Right lobe of liver (tissue), 6 donors: ENCODE data around the gene MPL. TPM values are rescaled to one million over a fixed set of nuclear protein-coding genes. Genes with fewer than 3 reads are reported as not detected.
A peak's percentile ranks its signal among the peaks of the same experiment; 100 is the strongest.
"Not testable (repeated sequence)": the region's sequence is repeated elsewhere in the genome, so short reads cannot be mapped to it uniquely, and the experiment has no call there.

Experiments
- ATAC-seq, 4 donors: fragments of 200-7000 bp; cut with Tn5 transposase; one replicate each; pipeline ENCODE4 v1.9.1; 2020; ENCODE audit warnings: mild to moderate bottlenecking in 4 of 4, moderate library complexity in 4 of 4
- DNase-seq, 3 donors: peaks; one replicate each; pipeline ENCODE4 v3.0.0-alpha.2; 2020
- H3K27ac ChIP-seq, 3 donors: fragments of 200-600 bp; one replicate each; pipeline ENCODE4 v1.8.0; 2022
- H3K27me3 ChIP-seq, 2 donors: fragments of 200-600 bp; one replicate each; pipeline ENCODE4 v1.8.0; 2022
- H3K36me3 ChIP-seq, 4 donors: fragments of 200-600 bp; sonication (generic) in 1 of 4; one replicate each; pipeline versions ENCODE4 v1.5.1 to v1.8.0; 2017 to 2022; ENCODE audit warnings: control low read depth in 1 of 4
- H3K4me1 ChIP-seq, 4 donors: fragments of 200-600 bp; sonication (generic) in 1 of 4; one replicate each; pipeline versions ENCODE4 v1.5.1 to v1.8.0; 2017 to 2022; ENCODE audit warnings: control low read depth in 1 of 4
- H3K4me3 ChIP-seq, 3 donors: fragments of 200-600 bp; one replicate each; pipeline ENCODE4 v1.8.0; 2022
- H3K9me3 ChIP-seq, 4 donors: fragments of 200-600 bp; sonication (generic) in 1 of 4; one replicate each; pipeline versions ENCODE4 v1.5.1 to v1.8.0; 2017 to 2022; ENCODE audit warnings: control low read depth in 1 of 4
- CTCF ChIP-seq, 4 donors: fragments of 200-600 bp in 3 of 4; fragments of 450-650 bp in 1 of 4; IDR thresholded peaks; one replicate each; pipeline versions ENCODE4 v1.5.1 to v1.8.0; 2016 to 2022; ENCODE audit warnings: antibody characterized with exemption in 4 of 4, mild to moderate bottlenecking in 2 of 4
- POLR2A ChIP-seq: fragments of 450-650 bp; IDR thresholded peaks from one replicate; pipeline ENCODE4 v1.6.1; 2017; ENCODE audit warnings: antibody characterized with exemption, mild to moderate bottlenecking
- WGBS: methylation state at CpG from one replicate; pipeline ENCODE4 v1.1.6; 2018; ENCODE audit warnings: low coverage, low lambda C conversion rate; ENCODE audit not compliant: insufficient coverage; ENCODE audit errors: missing lambda C conversion rate; 5-methylcytosine and 5-hydroxymethylcytosine counted together
- intact Hi-C, 2 donors: fragments of 100-400 bp; cut with DNase I; formaldehyde crosslinking; loops; one replicate each; pipeline versions ENCODE4 v1.11.2 to v1.14.1; 2022
- total RNA-seq, 6 experiments: library from RNA; depleted of rRNA in 2 of 6; stranded (reverse); fragments of >200 nt in 2 of 6; fragmentation: NEBNext Ultra II Directional in 3 of 6; extraction: Animal tissue kit (Norgen Biotek cat#: 25700) in 3 of 6; gene quantifications; one replicate each; pipeline versions ENCODE4 v1.1.0 to v1.2.4, GENCODE V29; 2016 to 2023
- donor health status: DM: no; HTN: yes; CAD: no.
- donor health status: DM: no; HTN: no; CAD: no.
- donor health status: DM: no; HTN: no; CAD: no.
- donor health status: DM: no; HTN: yes; CAD: no.
- donor health status: DM: no; HTN: yes; CAD: no.

Gene MPL
- total RNA-seq, 6 experiments from 2014 or later, result 0.59 TPM; not detected in 5

GRCh38 chr1:43367904-43368645 is 30.5 kb downstream of the MPL start, which contains the start of gene ELOVL1:
TSS of gene ELOVL1 (minus strand) at chr1:43368011. CDS start at chr1:43365609, 2,402 bp downstream.
- DNase-seq (peak; percentile 95 to 96 (median 96)), ATAC-seq (peak; percentile 90 to 97 (median 94))
- Histone ChIP-seq H3K4me1 (peaks cover 0 to 22% (median 7%) of the 10 kb centered on the region in 4 donors), H3K36me3 (peaks cover 0 to 23% (median 8%) of the 10 kb centered on the region in 4 donors), H3K27ac (peak within 1 kb of the TSS; percentile 67 to 90 (median 80)), H3K9me3 (no peaks in the 10 kb centered on the region), H3K4me3 (peak within 1 kb of the TSS; percentile 70 to 87 (median 71)), H3K27me3 (no peaks in the 10 kb centered on the region)
- TF ChIP-seq POLR2A (peak; percentile 89), CTCF (IDR thresholded peaks at IDR 0.05) (peak in 1 of 4 donors; percentile 15)
- 0% methylated on average over 18 of the region's 58 CpGs for WGBS
- intact Hi-C loops, result no loop called here

- peaks cover 0 to 27% (median 7%) of the 10 kb centered on the region in 4 donors for H3K4me1 ChIP-seq
- peaks cover 0 to 17% (median 6%) of the 10 kb centered on the region in 4 donors for H3K36me3 ChIP-seq
- H3K27me3 ChIP-seq, result no peaks in the 10 kb centered on the region
- ATAC-seq, result no peak
- H3K4me3 ChIP-seq, result peak overlapping the region; percentile 63 to 87 (median 71)
- intact Hi-C loops, result no loop called here
- WGBS, result 24% methylated on average over 6 of the region's 6 CpGs
- H3K9me3 ChIP-seq, result no peaks in the 10 kb centered on the region
- no peak for DNase-seq
- no peak for TF ChIP-seq POLR2A
- TF ChIP-seq CTCF (IDR thresholded peaks at IDR 0.05), result no peak
- H3K27ac ChIP-seq, result peak overlapping the region; percentile 61 to 80 (median 66)
These were observed 31.0 kb downstream of the MPL start for GRCh38 chr1:43368646-43369020.

DNA sequence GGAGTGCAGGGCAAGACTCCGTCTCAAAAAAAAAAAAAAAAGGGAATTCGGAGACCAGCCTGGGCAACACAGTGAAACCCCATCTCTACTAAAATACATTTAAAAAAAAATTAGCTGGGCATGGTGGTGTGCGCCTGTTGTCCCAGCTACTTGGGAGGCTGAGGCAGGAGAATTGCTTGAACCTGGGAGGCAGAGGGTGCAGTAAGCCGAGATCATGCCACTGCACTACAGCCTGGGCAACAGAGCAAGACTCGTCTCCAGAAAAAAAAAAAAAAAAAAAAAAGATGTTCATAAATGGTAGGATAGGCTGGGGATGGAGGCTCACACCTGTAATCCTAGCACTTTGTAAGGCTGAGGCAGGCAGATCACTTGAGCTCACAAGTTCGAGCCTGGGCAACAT is 32.2 kb downstream of the MPL start:
- 95% methylated on average over 4 of the region's 6 CpGs for WGBS
- H3K9me3 ChIP-seq, H3K4me3 ChIP-seq, ATAC-seq, H3K27ac ChIP-seq, intact Hi-C loops, H3K27me3 ChIP-seq, H3K36me3 ChIP-seq, DNase-seq: not testable (repeated sequence)
- H3K4me1 ChIP-seq, result peaks cover 0 to 31% (median 7%) of the 10 kb centered on the region in 4 donors

DNA sequence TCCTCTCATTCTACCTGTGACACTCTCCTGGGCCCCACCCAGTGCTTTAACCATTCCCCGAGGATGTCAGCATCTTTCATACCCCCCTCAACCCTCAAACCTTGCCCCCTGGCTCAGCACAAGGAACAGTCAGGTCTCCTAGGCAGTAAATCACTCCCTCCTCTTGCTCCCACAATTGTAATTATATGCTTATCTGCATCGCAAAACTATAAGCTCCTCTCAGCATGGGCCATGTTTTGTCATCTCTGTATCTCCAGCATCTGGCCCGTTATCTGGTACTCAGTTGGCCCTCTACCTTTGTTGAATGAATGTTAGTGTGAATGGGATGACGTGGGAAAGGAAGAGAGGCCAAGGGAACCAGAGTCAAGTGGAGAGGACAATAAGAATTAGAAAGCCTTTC is 32.9 kb downstream of the MPL start:
- intact Hi-C loops, result no loop called here
- H3K27me3 ChIP-seq, result no peaks in the 10 kb centered on the region
- peaks cover 0 to 31% (median 7%) of the 10 kb centered on the region in 4 donors for H3K4me1 ChIP-seq
- TF ChIP-seq POLR2A, result no peak
- no peak for TF ChIP-seq CTCF (IDR thresholded peaks at IDR 0.05)
- no peak overlapping the region for H3K27ac ChIP-seq
- DNase-seq (no peak), ATAC-seq (no peak)
- no peaks in the 10 kb centered on the region for H3K9me3 ChIP-seq
- H3K4me3 ChIP-seq, result no peak overlapping the region
- 89% methylated on average over 4 of the region's 4 CpGs for WGBS
- H3K36me3 ChIP-seq, result no peaks in the 10 kb centered on the region

DNA sequence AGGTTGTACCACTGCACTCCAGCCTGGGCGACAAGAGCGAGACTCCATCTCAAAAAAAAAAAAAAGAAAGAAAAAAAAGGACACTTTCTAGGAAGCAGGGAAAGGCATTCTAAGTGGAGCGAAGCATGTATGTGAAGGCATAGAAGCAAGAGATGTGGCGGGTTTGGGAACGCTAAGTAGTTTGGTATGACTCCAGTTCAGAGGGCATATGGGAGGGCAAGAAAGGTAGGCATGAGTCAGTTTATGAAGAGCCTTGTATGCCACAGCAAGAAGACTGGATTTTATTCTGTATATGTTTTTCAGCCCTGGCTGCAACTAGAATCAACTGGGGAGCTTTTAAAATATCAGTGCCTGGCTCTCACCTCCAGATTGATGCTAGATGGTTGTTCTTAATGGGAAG is 34.6 kb downstream of the MPL start:
- ATAC-seq (no peak), DNase-seq (no peak)
- H3K36me3 ChIP-seq, result no peaks in the 10 kb centered on the region
- 100% methylated on average over 5 of the region's 5 CpGs for WGBS
- intact Hi-C loops, result no loop called here
- no peaks in the 10 kb centered on the region for H3K27me3 ChIP-seq
- no peaks in the 10 kb centered on the region for H3K9me3 ChIP-seq
- no peak overlapping the region for H3K27ac ChIP-seq
- H3K4me3 ChIP-seq, result no peak overlapping the region
- TF ChIP-seq CTCF (IDR thresholded peaks at IDR 0.05), result no peak
- TF ChIP-seq POLR2A, result no peak
- H3K4me1 ChIP-seq, result peaks cover 0 to 25% (median 4%) of the 10 kb centered on the region in 4 donors
